GM19043 (cell line): ENCODE results near the gene PPP1R17.

Experiments used
- ATAC-seq: cut with Tn5 transposase; IDR thresholded peaks from one replicate; pipeline ENCODE4 v1.9.1; 2021; ENCODE audit warnings: low read depth; ENCODE audit not compliant: unreplicated experiment

Gene PPP1R17

GRCh38 chr7:31687024-31687748 is at the start of gene PPP1R17:
TSS of gene PPP1R17 (plus strand) at chr7:31687215. CDS start at chr7:31692442, 5,227 bp downstream.
- no peak for ATAC-seq

DNA sequence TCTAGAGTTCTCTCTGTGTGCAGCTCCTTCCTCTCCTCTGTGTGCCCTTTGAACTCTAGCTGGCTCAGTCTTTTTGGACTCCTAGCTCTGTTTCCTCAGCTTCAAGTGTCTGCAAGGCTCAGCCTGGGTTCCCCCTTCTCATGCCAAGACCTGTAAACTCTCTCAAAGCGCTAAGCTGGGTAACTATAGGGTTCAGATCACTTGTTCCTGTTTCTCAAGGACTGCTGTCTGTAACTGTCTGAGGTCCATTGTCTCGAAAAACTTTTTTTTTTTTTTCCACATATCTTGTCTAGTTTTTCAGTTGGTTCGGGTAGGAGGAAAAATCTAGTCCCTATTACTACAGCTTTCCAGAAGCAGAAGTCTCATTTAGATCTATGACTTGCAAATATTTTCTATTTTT is 46.6 kb upstream of the PPP1R17 start:
- no peak for ATAC-seq

- ATAC-seq = no peak
Measured at GRCh38 chr7:31642681-31643115, 44.3 kb upstream of the PPP1R17 start.

- no peak for ATAC-seq
Measured at GRCh38 chr7:31646942-31647341, 40.1 kb upstream of the PPP1R17 start.

DNA sequence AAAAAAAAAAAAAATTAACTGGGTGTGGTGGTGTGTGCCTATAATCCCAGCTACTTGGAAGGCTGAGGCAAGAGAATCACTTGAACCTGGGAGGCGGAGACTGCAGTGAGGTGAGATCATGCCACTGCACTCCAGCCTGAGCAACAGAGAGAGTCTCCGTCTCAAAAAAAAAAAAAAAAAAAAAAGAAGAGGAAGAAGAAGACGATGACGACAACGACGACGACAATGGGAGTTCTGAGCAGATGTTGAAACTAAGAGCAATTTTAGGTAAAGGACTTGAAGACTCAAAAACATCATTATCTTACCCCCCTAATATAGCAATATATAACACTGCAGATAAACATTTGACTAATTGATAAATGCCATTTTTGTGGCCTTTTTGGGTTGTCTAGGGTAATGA is 39.5 kb upstream of the PPP1R17 start:
- no peak for ATAC-seq

- no peak for ATAC-seq
Measured at GRCh38 chr7:31648288-31648687, 38.7 kb upstream of the PPP1R17 start.

GRCh38 chr7:31648880-31649279 is 38.1 kb upstream of the PPP1R17 start:
- ATAC-seq = no peak

DNA sequence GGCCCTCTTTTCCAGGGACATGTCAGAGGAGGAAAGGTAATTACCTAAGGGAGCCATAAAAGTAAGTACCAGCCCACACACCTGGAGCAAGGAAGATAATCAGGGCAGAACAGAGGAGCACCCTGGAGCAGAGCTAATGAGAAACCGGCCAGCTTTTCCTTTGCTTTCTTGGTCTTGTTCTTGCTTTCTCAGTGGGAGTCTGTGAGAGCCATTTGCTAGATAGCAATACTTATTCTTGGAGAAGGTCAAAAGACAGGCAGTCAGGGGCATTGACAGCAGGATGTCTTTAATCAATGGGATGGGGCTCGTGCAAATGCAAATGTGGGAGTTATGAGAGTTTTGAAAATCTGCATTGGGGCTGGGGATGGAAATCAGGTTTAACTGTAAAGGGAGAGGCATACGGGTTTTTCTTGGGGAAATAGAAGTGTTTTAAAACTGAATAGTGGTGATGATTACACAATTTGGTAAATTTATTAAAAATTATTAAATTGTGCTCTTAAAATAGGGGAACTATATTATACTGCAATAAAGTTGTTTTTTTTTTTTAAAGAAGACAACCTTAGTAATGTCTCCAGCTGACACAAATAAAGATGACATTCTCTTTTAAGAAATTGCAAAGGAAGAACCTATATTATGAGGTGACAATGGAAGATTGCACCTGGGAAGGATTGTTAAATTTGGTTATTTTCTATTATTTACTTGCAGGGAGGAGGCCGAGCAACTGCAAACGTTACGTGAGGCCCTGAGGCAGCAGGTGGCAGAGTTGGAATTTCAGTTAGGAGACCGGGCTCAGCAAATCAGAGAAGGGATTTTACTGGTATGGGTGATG is 35.6 kb upstream of the PPP1R17 start:
- no peak for ATAC-seq

DNA sequence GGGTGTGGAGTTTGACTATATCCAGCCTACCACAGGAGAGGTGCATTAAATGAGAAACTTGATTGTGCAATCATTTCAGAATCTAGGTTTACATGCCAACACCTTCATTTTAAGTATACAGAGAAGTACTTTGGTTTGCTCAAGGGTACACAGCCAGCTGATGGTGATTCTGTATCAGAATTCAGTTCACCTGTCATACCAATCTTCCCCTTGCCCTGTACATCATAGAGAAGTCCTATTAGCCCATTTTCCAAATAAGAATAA is 35.0 kb upstream of the PPP1R17 start:
- ATAC-seq = no peak

- ATAC-seq = no peak
Measured at GRCh38 chr7:31663072-31663471, 23.9 kb upstream of the PPP1R17 start.

DNA sequence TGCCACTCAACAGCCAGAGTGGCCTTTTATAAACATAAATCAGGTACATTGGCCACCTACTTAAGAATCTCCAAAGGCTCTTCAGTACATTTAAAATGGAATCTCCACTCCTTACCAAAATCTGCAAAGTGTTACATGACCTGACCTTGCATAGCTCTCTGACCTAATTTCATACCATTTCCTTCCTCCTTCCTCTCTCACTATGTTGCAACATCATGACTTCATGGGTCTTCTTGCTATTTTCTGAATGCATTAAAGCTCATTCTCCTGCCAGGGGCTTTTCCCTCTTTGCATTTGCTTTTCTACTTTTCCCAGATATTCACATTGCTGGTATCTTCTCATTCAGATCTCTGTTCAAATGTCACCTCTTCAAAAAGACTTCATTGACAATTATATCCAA is 22.1 kb upstream of the PPP1R17 start:
- ATAC-seq = no peak

- ATAC-seq = no peak
Measured at GRCh38 chr7:31665546-31665945, 21.5 kb upstream of the PPP1R17 start.

DNA sequence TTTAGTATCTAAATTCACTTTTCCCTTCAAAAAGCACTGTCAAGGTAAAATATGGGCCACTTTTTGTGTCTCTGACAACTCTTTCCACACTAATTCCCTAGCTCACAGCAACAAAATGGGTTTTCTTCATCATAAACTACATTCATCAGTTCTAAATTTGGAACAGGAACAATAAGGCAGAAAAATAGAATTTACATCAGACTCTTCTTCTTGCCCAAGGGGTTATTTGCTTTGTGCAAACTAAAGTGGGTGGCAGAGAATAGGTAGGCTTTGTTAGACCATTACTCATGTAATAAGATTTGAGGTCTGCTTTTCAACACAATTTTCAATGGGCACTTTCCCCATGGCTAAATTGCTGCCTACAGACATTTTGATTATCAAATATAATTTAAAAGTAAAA is 17.6 kb upstream of the PPP1R17 start:
- ATAC-seq = no peak

GRCh38 chr7:31679574-31680305 is 7.3 kb upstream of the PPP1R17 start:
- ATAC-seq = no peak

GRCh38 chr7:31683445-31684225 is 3.4 kb upstream of the PPP1R17 start:
- ATAC-seq = no peak

- ATAC-seq = peak; percentile 84
Measured at GRCh38 chr7:31688372-31688771, 1.4 kb downstream of the PPP1R17 start.

DNA sequence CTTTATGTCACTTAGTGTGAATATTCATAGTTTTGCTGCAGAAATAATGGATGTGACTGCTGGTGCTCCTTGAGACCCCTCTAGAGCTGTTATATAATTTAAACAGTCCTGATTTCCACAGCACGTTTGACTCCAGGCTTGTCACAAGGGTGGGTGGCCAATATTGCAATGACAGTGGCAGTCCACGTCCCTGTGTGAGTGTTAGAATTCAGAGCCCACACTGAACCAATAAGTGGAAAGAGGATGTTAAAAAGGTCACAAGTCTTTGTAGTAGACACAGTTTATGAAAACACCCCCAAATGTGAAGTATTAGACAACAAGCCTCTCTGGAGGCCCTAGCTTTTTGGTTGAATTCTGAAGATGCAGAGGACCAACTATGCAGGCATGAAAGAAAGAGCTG is 2.0 kb downstream of the PPP1R17 start:
- peak; percentile 3 for ATAC-seq

GRCh38 chr7:31690935-31691334 is 3.9 kb downstream of the PPP1R17 start:
- no peak for ATAC-seq

GRCh38 chr7:31692451-31692850 is 5.4 kb downstream of the PPP1R17 start:
- ATAC-seq = no peak

- ATAC-seq = no peak
Measured at GRCh38 chr7:31692871-31693270, 5.9 kb downstream of the PPP1R17 start.
